Dendritic cell treated with granulocyte-macrophage colony-stimulating factor and Interleukin-4, amounts not matched to agents 40 ng/mL and 50 ng/mL, for 4 days (primary cell): Measurements from ENCODE around the gene GTF2A1L.

Experiments used
- H3K27ac Mint-ChIP-seq: one replicate; pipeline ENCODE4 v1.8.0; 2022; ENCODE audit warnings: mild to moderate bottlenecking, mixed read lengths
- H3K27me3 Mint-ChIP-seq: one replicate; pipeline ENCODE4 v1.8.0; 2022; ENCODE audit warnings: mild to moderate bottlenecking, mixed read lengths
- H3K36me3 Mint-ChIP-seq: one replicate; pipeline ENCODE4 v1.8.0; 2022; ENCODE audit warnings: low read depth, mixed read lengths
- H3K4me1 Mint-ChIP-seq: one replicate; pipeline ENCODE4 v1.8.0; 2022; ENCODE audit warnings: low read depth, mixed read lengths
- H3K4me3 Mint-ChIP-seq: one replicate; pipeline ENCODE4 v1.8.0; 2022; ENCODE audit warnings: mild to moderate bottlenecking, moderate library complexity, mixed read lengths
- H3K9me3 Mint-ChIP-seq: one replicate; pipeline ENCODE4 v1.8.0; 2022; ENCODE audit warnings: mixed read lengths
- intact Hi-C: fragments of 100-400 bp; cut with micrococcal nuclease; formaldehyde crosslinking; loops from one replicate; pipeline ENCODE4 v1.15.0; 2022

Gene GTF2A1L

GRCh38 chr2:48617618-48618017 is at the start of gene GTF2A1L:
GTF2A1L (plus strand) TSS chr2:48617856; CDS start chr2:48617875, 19 bp downstream.
- no peak within 1 kb of the TSS for H3K27ac Mint-ChIP-seq
- H3K27me3 Mint-ChIP-seq, result peaks cover 4% of the 10 kb centered on the region
- no peaks in the 10 kb centered on the region for H3K9me3 Mint-ChIP-seq
- intact Hi-C loops, result no loop called here
- H3K4me1 Mint-ChIP-seq, result no peaks in the 10 kb centered on the region
- no peak within 1 kb of the TSS for H3K4me3 Mint-ChIP-seq
- no peaks in the 10 kb centered on the region for H3K36me3 Mint-ChIP-seq

- Mint-ChIP-seq H3K27me3 (no peaks in the 10 kb centered on the region), H3K27ac (no peak overlapping the region), H3K36me3 (no peaks in the 10 kb centered on the region), H3K9me3 (no peaks in the 10 kb centered on the region), H3K4me1 (peaks cover 6% of the 10 kb centered on the region), H3K4me3 (no peak overlapping the region)
- intact Hi-C loops, result no loop called here
Observed at GRCh38 chr2:48568547-48568946, 49.1 kb upstream of the GTF2A1L start.

- Mint-ChIP-seq H3K4me1 (peaks cover 6% of the 10 kb centered on the region), H3K4me3 (no peak overlapping the region), H3K9me3 (no peaks in the 10 kb centered on the region), H3K27me3 (no peaks in the 10 kb centered on the region), H3K27ac (no peak overlapping the region), H3K36me3 (no peaks in the 10 kb centered on the region)
- intact Hi-C loops, result no loop called here
Observed at GRCh38 chr2:48569433-48569832, 48.2 kb upstream of the GTF2A1L start.

- intact Hi-C loops, result no loop called here
- Mint-ChIP-seq H3K27me3 (no peaks in the 10 kb centered on the region), H3K4me3 (no peak overlapping the region), H3K4me1 (peaks cover 6% of the 10 kb centered on the region), H3K9me3 (no peaks in the 10 kb centered on the region), H3K36me3 (no peaks in the 10 kb centered on the region), H3K27ac (no peak overlapping the region)
Observed at GRCh38 chr2:48572816-48573215, 44.8 kb upstream of the GTF2A1L start.

DNA sequence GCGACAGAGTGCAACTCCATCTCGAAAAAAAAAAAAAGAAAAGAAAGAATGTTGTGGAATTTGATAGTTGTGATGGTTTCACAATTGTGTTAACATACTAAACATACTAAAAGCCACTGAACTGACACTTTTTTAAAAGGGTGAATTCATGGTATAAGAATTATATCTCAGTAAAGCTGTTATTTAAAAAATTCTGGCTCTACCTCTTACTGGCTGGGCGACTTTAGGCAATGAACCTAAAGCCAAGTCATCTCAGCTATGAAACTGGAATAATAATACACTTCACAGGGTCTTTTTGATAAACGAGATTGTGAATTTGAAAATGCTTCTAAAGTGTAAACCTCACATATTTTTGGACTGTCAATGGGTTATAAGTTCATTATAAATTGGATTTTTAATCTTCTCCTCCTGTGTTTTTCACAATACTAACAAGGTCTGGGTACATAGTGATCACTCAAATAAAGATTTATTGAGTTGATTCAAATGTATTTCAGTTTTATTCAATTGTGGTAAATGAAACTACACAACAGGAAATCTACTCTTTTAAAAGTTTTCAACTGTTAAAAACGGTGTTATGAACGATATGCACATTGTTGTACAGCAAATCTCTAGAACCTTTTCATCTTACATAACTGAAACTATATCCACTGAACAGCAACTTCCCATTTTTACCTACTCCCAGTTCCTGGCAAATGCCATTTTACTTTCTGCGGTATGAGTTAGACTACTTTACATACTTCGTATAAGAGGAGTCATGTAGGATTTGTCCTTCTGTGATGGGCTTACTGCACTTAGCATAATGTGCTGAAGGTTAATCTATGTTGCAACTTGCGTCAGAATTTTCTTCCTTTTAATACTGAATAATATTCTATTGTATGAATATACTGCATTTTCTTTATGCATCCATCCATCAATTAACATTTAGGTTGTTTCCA is 43.0 kb upstream of the GTF2A1L start:
- no peaks in the 10 kb centered on the region for H3K27me3 Mint-ChIP-seq
- H3K36me3 Mint-ChIP-seq, result no peaks in the 10 kb centered on the region
- no peak overlapping the region for H3K27ac Mint-ChIP-seq
- intact Hi-C loops, result no loop called here
- H3K9me3 Mint-ChIP-seq, result no peaks in the 10 kb centered on the region
- H3K4me3 Mint-ChIP-seq, result no peak overlapping the region
- no peaks in the 10 kb centered on the region for H3K4me1 Mint-ChIP-seq

DNA sequence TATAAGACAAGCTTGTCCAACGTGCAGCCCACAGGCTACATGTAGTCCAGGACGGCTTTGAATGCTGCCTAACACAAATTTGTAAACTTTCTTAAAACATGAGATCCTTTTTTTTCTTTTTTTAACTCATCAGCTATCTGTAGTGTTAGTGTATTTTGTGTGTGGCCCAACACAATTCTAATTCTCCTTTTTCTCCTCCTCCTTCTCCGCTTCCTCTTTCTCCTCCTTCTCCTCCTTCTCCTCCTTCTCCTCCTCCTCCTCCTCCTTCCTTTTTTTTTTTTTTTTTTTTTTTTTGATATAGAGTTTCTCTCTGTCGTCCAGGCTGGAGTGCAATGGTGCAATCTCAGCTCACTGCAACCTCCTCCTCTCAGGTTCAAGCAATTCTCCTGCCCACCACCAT is 39.3 kb upstream of the GTF2A1L start:
- intact Hi-C loops, result no loop called here
- no peaks in the 10 kb centered on the region for H3K36me3 Mint-ChIP-seq
- H3K4me3 Mint-ChIP-seq, result no peak overlapping the region

DNA sequence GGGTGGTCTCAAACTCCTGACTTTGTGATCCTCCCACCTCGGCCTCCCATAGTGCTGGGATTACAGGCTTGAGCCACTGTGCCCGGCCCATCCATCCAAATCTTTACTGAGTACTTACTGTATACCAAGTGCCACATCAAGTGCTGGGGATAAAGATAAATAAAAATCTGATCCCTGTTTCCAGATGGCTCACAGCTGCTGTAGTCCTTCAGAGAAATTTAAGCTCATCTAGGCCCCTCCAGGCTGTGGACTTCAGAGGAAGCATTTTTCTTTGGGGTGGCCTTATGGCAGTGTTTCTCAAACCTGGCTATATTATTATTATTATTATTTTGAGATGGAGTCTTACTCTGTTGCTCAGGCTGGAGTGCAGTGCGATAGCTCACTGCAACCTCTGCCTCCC is 33.7 kb upstream of the GTF2A1L start:
- H3K9me3 Mint-ChIP-seq, result no peaks in the 10 kb centered on the region
- H3K36me3 Mint-ChIP-seq, result no peaks in the 10 kb centered on the region
- intact Hi-C loops, result no loop called here
- H3K27me3 Mint-ChIP-seq, result no peaks in the 10 kb centered on the region
- H3K4me1 Mint-ChIP-seq, result peaks cover 5% of the 10 kb centered on the region
- no peak overlapping the region for H3K4me3 Mint-ChIP-seq
- H3K27ac Mint-ChIP-seq, result no peak overlapping the region

More for the DNA sequence above, 39.3 kb upstream of the GTF2A1L start:
- no peaks in the 10 kb centered on the region for H3K9me3 Mint-ChIP-seq
- H3K4me1 Mint-ChIP-seq, result no peaks in the 10 kb centered on the region
- H3K27me3 Mint-ChIP-seq, result no peaks in the 10 kb centered on the region
- H3K27ac Mint-ChIP-seq, result no peak overlapping the region

GRCh38 chr2:48584551-48584950 is 33.1 kb upstream of the GTF2A1L start:
- peaks cover 8% of the 10 kb centered on the region for H3K4me1 Mint-ChIP-seq
- no peaks in the 10 kb centered on the region for H3K36me3 Mint-ChIP-seq
- H3K27me3 Mint-ChIP-seq, result no peaks in the 10 kb centered on the region
- H3K27ac Mint-ChIP-seq, result no peak overlapping the region
- intact Hi-C loops, result no loop called here
- no peak overlapping the region for H3K4me3 Mint-ChIP-seq
- H3K9me3 Mint-ChIP-seq, result no peaks in the 10 kb centered on the region

- no peaks in the 10 kb centered on the region for H3K9me3 Mint-ChIP-seq
- H3K27me3 Mint-ChIP-seq, result no peaks in the 10 kb centered on the region
- intact Hi-C loops, result no loop called here
- no peak overlapping the region for H3K27ac Mint-ChIP-seq
- peaks cover 8% of the 10 kb centered on the region for H3K4me1 Mint-ChIP-seq
- H3K36me3 Mint-ChIP-seq, result no peaks in the 10 kb centered on the region
- H3K4me3 Mint-ChIP-seq, result no peak overlapping the region
Observed at GRCh38 chr2:48586433-48586832, 31.2 kb upstream of the GTF2A1L start.

DNA sequence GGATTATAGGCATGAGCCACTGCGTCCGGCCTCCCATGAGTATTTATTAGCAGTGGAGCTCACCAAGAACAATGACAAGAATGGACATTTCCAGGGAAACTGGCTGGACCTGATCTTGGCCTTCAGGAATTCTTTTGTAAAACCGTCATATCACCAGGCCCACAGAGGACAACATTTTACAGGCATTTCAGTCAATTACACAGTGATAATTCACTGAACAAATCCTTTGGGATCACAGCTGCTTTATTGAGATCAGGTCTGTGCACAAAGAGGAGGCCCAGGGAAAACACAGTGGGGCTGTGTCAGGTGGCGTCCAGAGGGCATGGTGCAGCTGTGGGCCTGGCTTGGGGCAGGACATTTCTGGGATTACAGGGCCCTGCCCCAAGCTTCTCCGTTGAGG is 30.1 kb upstream of the GTF2A1L start:
- Mint-ChIP-seq H3K4me3 (no peak overlapping the region), H3K36me3 (no peaks in the 10 kb centered on the region), H3K27me3 (no peaks in the 10 kb centered on the region), H3K9me3 (no peaks in the 10 kb centered on the region), H3K4me1 (peaks cover 8% of the 10 kb centered on the region), H3K27ac (no peak overlapping the region)
- intact Hi-C loops, result no loop called here

DNA sequence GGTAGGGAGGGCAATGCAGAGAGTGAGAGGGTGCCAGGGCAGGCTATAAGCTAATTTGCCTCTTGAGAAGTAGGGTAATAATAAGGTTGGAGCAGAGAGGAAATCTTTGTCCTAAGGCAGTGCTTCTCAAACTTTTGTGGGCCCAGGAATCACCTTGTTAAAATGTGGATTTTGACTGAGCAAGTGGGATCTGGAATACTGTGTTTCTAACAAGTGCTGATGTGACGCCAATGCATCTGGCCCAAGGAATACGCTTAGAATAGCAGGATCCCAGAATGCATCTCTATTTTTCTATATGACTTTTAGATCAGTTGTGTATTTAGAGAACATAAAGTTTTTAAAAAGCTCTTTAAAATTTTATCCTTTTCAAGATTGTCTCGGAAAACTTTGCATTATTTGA is 29.7 kb upstream of the GTF2A1L start:
- Mint-ChIP-seq H3K4me3 (no peak overlapping the region), H3K9me3 (no peaks in the 10 kb centered on the region)
- intact Hi-C loops, result no loop called here

DNA sequence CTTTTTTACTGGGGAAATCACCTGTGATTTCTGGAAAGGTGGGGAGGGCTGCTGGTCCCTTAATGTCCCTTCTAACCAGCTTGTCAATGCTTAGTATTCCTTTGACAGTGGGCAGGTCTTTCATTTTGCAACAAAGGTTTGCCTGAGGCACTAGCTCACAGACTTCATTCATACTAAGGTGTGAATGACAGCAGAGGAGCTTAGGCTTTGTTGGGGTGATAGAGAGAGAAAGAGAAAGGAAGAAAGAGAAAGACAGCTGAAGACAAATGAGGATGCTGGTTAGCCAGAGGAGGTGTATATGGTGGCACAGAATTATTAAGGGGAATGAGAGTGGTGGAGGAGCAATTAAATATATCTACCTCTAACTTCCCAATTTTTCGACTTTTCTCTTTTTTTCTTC is 28.9 kb upstream of the GTF2A1L start:
- H3K36me3 Mint-ChIP-seq, result no peaks in the 10 kb centered on the region
- intact Hi-C loops, result no loop called here
- peak overlapping the region; percentile 61 for H3K4me3 Mint-ChIP-seq
- H3K27ac Mint-ChIP-seq, result no peak overlapping the region
- no peaks in the 10 kb centered on the region for H3K27me3 Mint-ChIP-seq
- H3K9me3 Mint-ChIP-seq, result no peaks in the 10 kb centered on the region
- H3K4me1 Mint-ChIP-seq, result peaks cover 8% of the 10 kb centered on the region

More for the DNA sequence above, 29.7 kb upstream of the GTF2A1L start:
- Mint-ChIP-seq H3K27me3 (no peaks in the 10 kb centered on the region), H3K36me3 (no peaks in the 10 kb centered on the region), H3K27ac (no peak overlapping the region), H3K4me1 (peaks cover 8% of the 10 kb centered on the region)

DNA sequence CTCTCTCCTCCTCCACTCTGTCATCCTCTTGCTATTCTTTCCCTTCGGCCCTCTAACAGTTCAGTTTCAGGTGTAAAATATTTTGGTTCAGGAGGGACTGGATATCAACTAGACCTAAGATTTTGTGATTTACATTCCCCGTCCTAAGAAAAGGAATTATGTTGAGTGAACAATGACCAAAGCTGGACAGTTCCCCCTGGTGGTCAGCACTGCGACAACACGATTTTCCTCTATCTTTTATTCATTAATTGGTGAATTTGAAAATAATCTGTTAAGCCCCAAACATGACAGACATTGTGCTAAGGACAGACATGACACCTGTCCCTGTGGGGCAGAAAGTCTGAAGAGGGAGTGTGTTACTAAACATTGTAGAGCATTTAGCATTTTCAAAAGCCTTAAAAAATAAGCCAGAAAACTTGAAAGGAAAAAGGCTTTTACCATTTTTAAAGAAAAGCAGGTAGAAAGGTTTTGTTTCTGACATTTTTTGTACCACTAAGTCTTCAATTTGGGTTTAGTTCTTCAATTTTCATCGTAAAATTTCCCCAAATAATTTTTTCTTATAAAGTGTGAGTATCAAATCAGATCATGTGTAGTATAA is 28.4 kb upstream of the GTF2A1L start:
- Mint-ChIP-seq H3K4me3 (peak overlapping the region; percentile 61), H3K9me3 (no peaks in the 10 kb centered on the region), H3K27ac (no peak overlapping the region), H3K27me3 (no peaks in the 10 kb centered on the region), H3K36me3 (no peaks in the 10 kb centered on the region), H3K4me1 (peaks cover 8% of the 10 kb centered on the region)
- intact Hi-C loops, result no loop called here

DNA sequence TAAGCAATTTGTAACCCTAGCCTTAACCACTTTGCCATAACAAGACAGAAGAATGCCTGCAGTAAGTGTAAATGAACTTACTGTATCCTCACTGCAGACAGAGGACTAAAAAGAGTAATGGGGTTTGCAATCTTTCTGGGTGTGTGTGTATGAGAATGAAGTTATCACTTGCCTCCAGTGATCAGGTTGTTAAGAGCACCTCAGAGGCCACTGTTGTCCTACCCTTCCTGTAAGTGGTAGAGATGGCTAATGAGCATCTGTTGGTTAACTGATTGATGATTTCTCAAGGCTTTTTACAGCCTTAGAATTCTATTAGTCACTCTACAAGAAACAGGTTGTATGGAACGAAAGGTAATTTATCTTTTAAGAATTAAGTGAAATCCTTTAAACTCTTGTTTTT is 27.6 kb upstream of the GTF2A1L start:
- Mint-ChIP-seq H3K27me3 (no peaks in the 10 kb centered on the region), H3K4me1 (peaks cover 8% of the 10 kb centered on the region), H3K9me3 (no peaks in the 10 kb centered on the region), H3K4me3 (no peak overlapping the region), H3K27ac (no peak overlapping the region), H3K36me3 (no peaks in the 10 kb centered on the region)
- intact Hi-C loops, result no loop called here
